ENCODE results near the gene PECR.

GRCh38 chr2:216108310-216108966, 26.8 kb upstream of the PECR start:
- TF ChIP-seq CTCF (IDR thresholded peaks at IDR 0.05) (no peak), POLR2A (IDR thresholded peaks at IDR 0.05) (no peak)
